NCI-H226 (cell line): ENCODE results near the gene CAV1.
A peak's percentile ranks its signal among the peaks of the same experiment; 100 is the strongest.

ENCODE experiments used
- DNase-seq: peaks from one replicate; pipeline ENCODE4 v3.0.0-alpha.2; 2015

Gene CAV1

GRCh38 chr7:116560021-116560970 is 35.5 kb downstream of the CAV1 start:
- peak; percentile 14 for DNase-seq

GRCh38 chr7:116561697-116562483 is 37.1 kb downstream of the CAV1 start:
- peak; percentile 16 for DNase-seq

GRCh38 chr7:116562529-116563121 is 37.8 kb downstream of the CAV1 start:
- DNase-seq, result no peak

GRCh38 chr7:116565981-116566380 is 41.1 kb downstream of the CAV1 start:
- no peak for DNase-seq

GRCh38 chr7:116566666-116567065 is 41.8 kb downstream of the CAV1 start:
- no peak for DNase-seq

- peak; percentile 86 for DNase-seq
Observed at GRCh38 chr7:116569737-116570136, 44.9 kb downstream of the CAV1 start.

GRCh38 chr7:116570306-116570705 is 45.5 kb downstream of the CAV1 start:
- DNase-seq, result no peak

GRCh38 chr7:116571037-116571436 is 46.2 kb downstream of the CAV1 start:
- DNase-seq, result peak; percentile 55

GRCh38 chr7:116571552-116571951 is 46.7 kb downstream of the CAV1 start:
- no peak for DNase-seq

GRCh38 chr7:116572036-116572435 is 47.2 kb downstream of the CAV1 start:
- DNase-seq, result no peak

- DNase-seq, result no peak
Observed at GRCh38 chr7:116573541-116573940, 48.7 kb downstream of the CAV1 start.

- no peak for DNase-seq
Observed at GRCh38 chr7:116574025-116574822, 49.4 kb downstream of the CAV1 start.

- no peak for DNase-seq
Observed at GRCh38 chr7:116575853-116576252, 51.0 kb downstream of the CAV1 start.

GRCh38 chr7:116576350-116577319 is 51.8 kb downstream of the CAV1 start:
- peak; percentile 81 for DNase-seq

- DNase-seq, result no peak
Observed at GRCh38 chr7:116577320-116577871, 52.6 kb downstream of the CAV1 start.

- no peak for DNase-seq
Observed at GRCh38 chr7:116578526-116578925, 53.7 kb downstream of the CAV1 start.

GRCh38 chr7:116579322-116579721 is 54.5 kb downstream of the CAV1 start:
- DNase-seq, result no peak

GRCh38 chr7:116579835-116580234 is 55.0 kb downstream of the CAV1 start:
- DNase-seq, result no peak

GRCh38 chr7:116582164-116582732 is 57.4 kb downstream of the CAV1 start:
- peak; percentile 52 for DNase-seq

- no peak for DNase-seq
Observed at GRCh38 chr7:116582806-116583444, 58.1 kb downstream of the CAV1 start.
